HG02759 (cell line): ENCODE results near the gene SLC9C1.

Experiments used
- ATAC-seq: cut with Tn5 transposase; IDR thresholded peaks from one replicate; pipeline ENCODE4 v1.9.1; 2021; ENCODE audit warnings: mild to moderate bottlenecking, moderate library complexity; ENCODE audit not compliant: unreplicated experiment

Gene SLC9C1

GRCh38 chr3:112307557-112307956 is 13.5 kb upstream of the SLC9C1 start:
- no peak for ATAC-seq

- ATAC-seq: no peak
Measured at GRCh38 chr3:112306825-112307224, 12.8 kb upstream of the SLC9C1 start.

- no peak for ATAC-seq
Measured at GRCh38 chr3:112304611-112305010, 10.6 kb upstream of the SLC9C1 start.

- peak; percentile 52 for ATAC-seq
Measured at GRCh38 chr3:112303764-112304325, 9.8 kb upstream of the SLC9C1 start.

GRCh38 chr3:112302881-112303763 is 9.1 kb upstream of the SLC9C1 start:
- peak; percentile 51 for ATAC-seq

- no peak for ATAC-seq
Measured at GRCh38 chr3:112302150-112302830, 8.3 kb upstream of the SLC9C1 start.

GRCh38 chr3:112298781-112299180 is 4.8 kb upstream of the SLC9C1 start:
- no peak for ATAC-seq

- ATAC-seq: no peak
Measured at GRCh38 chr3:112297714-112298113, 3.7 kb upstream of the SLC9C1 start.

- ATAC-seq: no peak
Measured at GRCh38 chr3:112289011-112289410, 5.0 kb downstream of the SLC9C1 start.

- ATAC-seq: no peak
Measured at GRCh38 chr3:112280266-112280665, 13.8 kb downstream of the SLC9C1 start.

- ATAC-seq: no peak
Measured at GRCh38 chr3:112273536-112273935, 20.5 kb downstream of the SLC9C1 start.

GRCh38 chr3:112261742-112262141 is 32.3 kb downstream of the SLC9C1 start:
- no peak for ATAC-seq

GRCh38 chr3:112260563-112260962 is 33.5 kb downstream of the SLC9C1 start:
- no peak for ATAC-seq

GRCh38 chr3:112253301-112253971 is 40.6 kb downstream of the SLC9C1 start:
- ATAC-seq: no peak

GRCh38 chr3:112247900-112248299 is 46.1 kb downstream of the SLC9C1 start:
- peak; percentile 85 for ATAC-seq

- no peak for ATAC-seq
Measured at GRCh38 chr3:112247350-112247749, 46.7 kb downstream of the SLC9C1 start.

GRCh38 chr3:112233083-112233482 is 60.9 kb downstream of the SLC9C1 start:
- ATAC-seq: no peak

GRCh38 chr3:112231727-112232126 is 62.3 kb downstream of the SLC9C1 start:
- no peak for ATAC-seq

- no peak for ATAC-seq
Measured at GRCh38 chr3:112230033-112230432, 64.0 kb downstream of the SLC9C1 start.

- no peak for ATAC-seq
Measured at GRCh38 chr3:112228786-112229185, 65.2 kb downstream of the SLC9C1 start.

GRCh38 chr3:112200317-112200666 is 93.7 kb downstream of the SLC9C1 start:
- no peak for ATAC-seq
